IgD-negative memory B cell (primary cell): Measurements from ENCODE around the gene GATA3. TPM values are rescaled to one million over a fixed set of nuclear protein-coding genes. Genes with fewer than 3 reads are reported as not detected.

ENCODE experiments used
- polyA plus RNA-seq: library from polyadenylated mRNA; unstranded; fragments of 300-500 nt; fragmentation: Illumina TruSeq; gene quantifications from one replicate; pipeline ENCODE4 v1.2.3, GENCODE V29; 2021

GATA3 gene
- polyA plus RNA-seq, 1 donor from 2014 or later = 2.0 TPM

Other genes with a start within 250 kb of the GATA3 start
- gene TAF3, start 236.2 kb upstream of the GATA3 start, polyA plus RNA-seq = 16.2 TPM